Ovary (tissue), 3 donors: ENCODE measurements around the gene MRPS16.

Experiments
- CTCF ChIP-seq, 3 donors: fragments of 450-650 bp in 2 of 3; fragments of 200-600 bp in 1 of 3; IDR thresholded peaks; one replicate each; pipeline versions ENCODE4 v1.5.1 to v1.8.0; 2016 to 2022; ENCODE audit warnings: antibody characterized with exemption in 3 of 3, mild to moderate bottlenecking in 1 of 3
- EP300 ChIP-seq: sonication (generic); formaldehyde crosslinking; IDR thresholded peaks from one replicate; pipeline ENCODE4 v1.6.1; 2017; ENCODE audit warnings: antibody characterized with exemption
- POLR2A ChIP-seq: fragments of 450-650 bp; IDR thresholded peaks from one replicate; pipeline ENCODE4 v1.6.1; 2017; ENCODE audit warnings: antibody characterized with exemption, mild to moderate bottlenecking, moderate library complexity
- donor health status: DM: no; HTN: no; CAD: no.

DNA sequence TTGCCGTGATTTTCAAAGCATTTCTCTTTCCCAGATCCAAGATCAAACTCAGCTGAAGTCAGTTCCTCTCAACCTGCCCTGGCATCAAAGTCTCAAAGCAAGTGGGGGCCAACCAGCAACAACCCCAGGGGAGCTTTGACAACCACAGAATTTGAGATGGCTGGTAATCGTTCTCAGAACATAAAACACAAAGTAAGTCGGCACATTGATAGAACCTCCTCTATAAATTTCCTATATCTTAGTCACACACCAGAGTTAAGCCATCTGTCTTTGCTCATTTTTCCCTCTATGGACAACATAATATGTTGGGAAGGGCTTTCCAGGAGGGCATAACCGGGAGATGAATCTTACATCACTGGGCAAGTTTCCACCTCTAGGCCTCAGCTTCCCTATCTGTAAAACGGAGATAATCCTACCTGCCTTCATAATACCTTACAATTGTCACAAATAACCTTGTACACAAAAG lies 4.2 kb downstream of the MRPS16 start:
- no peak for TF ChIP-seq CTCF (IDR thresholded peaks at IDR 0.05)
- TF ChIP-seq EP300: no peak
- TF ChIP-seq POLR2A: no peak
